Measurements from ENCODE around the gene GPC3.

GPC3 gene

DNA sequence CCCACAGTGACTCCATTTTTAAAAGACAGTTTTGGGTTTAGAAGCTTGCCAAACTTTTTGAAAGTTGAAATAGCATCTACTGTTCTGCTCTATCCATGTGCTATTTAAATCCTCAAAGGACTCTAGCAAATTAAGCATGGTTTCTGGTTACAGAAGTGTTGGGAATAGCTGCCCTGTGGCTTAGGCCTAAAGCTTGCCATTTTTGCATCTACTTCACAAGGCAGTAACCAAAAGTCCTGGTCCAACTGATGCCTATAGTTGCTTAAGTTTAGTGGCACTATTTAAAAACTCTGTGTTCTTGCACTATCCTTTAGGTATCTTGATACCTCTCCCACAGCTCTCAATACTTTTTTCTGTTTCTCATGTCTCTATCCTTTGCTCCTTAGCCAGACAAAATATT is 319.1 kb downstream of the GPC3 start:
- no peak for DNase-seq (ENCODE audit: low read depth)
- no peak overlapping the region for H3K4me3 ChIP-seq (ENCODE audit: low read depth, low read length)
- TF ChIP-seq, protein P1, sequence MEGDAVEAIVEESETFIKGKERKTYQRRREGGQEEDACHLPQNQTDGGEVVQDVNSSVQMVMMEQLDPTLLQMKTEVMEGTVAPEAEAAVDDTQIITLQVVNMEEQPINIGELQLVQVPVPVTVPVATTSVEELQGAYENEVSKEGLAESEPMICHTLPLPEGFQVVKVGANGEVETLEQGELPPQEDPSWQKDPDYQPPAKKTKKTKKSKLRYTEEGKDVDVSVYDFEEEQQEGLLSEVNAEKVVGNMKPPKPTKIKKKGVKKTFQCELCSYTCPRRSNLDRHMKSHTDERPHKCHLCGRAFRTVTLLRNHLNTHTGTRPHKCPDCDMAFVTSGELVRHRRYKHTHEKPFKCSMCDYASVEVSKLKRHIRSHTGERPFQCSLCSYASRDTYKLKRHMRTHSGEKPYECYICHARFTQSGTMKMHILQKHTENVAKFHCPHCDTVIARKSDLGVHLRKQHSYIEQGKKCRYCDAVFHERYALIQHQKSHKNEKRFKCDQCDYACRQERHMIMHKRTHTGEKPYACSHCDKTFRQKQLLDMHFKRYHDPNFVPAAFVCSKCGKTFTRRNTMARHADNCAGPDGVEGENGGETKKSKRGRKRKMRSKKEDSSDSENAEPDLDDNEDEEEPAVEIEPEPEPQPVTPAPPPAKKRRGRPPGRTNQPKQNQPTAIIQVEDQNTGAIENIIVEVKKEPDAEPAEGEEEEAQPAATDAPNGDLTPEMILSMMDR (IDR thresholded peaks at IDR 0.05; ENCODE audit: low read depth, low read length, missing control alignments) = no peak

- no peak for DNase-seq (ENCODE audit: low read depth)
- TF ChIP-seq, protein P1 (IDR thresholded peaks at IDR 0.05; ENCODE audit: low read depth, low read length, missing control alignments) = no peak
- H3K4me3 ChIP-seq (ENCODE audit: low read depth, low read length) = no peak overlapping the region
These were observed 323.2 kb downstream of the GPC3 start for GRCh38 chrX:133661962-133662839.

DNA sequence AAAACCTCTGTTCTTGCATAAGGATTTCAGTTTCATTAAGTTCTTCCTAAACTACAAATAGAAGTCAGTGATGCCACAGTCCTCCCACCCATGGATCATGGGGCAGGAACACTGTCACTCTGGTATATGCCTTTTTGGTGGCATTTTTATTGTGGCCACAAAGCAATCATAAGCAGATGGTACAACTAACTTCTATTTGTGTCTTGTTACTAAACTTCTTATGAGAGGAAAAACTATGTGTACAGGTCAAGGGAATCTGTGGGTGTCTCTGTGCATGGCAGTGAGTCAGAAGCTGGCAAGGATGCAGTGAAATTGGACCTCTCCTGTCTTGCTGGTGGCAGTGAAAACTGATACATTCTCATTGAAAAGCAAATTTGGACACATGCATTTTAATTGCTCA is 325.1 kb downstream of the GPC3 start:
- H3K4me3 ChIP-seq (ENCODE audit: low read depth, low read length) = no peak overlapping the region
- DNase-seq (ENCODE audit: low read depth) = no peak
- TF ChIP-seq, protein P1 (IDR thresholded peaks at IDR 0.05; ENCODE audit: low read depth, low read length, missing control alignments) = no peak

DNA sequence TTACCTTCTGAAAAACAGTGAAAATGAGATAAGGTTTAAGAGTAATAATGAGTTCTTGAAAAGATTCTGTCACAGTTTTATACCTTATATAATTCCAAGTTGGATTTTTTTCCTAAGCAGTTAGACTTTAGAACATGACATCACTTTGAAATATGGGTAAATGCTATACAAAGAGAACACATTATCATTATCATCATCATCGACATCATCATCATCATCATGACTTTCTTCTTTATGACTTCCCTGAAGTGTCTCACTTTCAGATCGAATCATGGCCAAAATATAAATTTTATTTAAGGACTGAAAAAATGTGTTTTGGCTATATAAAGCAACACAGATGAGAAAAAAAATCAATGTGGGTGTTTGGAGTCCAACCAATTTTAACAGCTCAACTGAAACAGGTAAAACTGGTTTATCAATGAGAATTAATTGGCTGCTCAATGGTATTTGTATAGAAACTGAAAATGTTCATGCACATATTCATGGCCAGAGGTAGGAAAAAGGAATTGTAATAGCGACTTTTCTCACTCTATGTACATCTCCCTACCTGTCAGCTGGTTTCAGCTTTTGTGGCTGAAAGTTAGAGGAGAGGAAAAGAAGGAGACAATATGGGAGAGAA is 327.0 kb downstream of the GPC3 start:
- no peak for DNase-seq (ENCODE audit: low read depth)
- TF ChIP-seq, protein P1 (IDR thresholded peaks at IDR 0.05; ENCODE audit: low read depth, low read length, missing control alignments) = no peak
- no peak overlapping the region for H3K4me3 ChIP-seq (ENCODE audit: low read depth, low read length)

DNA sequence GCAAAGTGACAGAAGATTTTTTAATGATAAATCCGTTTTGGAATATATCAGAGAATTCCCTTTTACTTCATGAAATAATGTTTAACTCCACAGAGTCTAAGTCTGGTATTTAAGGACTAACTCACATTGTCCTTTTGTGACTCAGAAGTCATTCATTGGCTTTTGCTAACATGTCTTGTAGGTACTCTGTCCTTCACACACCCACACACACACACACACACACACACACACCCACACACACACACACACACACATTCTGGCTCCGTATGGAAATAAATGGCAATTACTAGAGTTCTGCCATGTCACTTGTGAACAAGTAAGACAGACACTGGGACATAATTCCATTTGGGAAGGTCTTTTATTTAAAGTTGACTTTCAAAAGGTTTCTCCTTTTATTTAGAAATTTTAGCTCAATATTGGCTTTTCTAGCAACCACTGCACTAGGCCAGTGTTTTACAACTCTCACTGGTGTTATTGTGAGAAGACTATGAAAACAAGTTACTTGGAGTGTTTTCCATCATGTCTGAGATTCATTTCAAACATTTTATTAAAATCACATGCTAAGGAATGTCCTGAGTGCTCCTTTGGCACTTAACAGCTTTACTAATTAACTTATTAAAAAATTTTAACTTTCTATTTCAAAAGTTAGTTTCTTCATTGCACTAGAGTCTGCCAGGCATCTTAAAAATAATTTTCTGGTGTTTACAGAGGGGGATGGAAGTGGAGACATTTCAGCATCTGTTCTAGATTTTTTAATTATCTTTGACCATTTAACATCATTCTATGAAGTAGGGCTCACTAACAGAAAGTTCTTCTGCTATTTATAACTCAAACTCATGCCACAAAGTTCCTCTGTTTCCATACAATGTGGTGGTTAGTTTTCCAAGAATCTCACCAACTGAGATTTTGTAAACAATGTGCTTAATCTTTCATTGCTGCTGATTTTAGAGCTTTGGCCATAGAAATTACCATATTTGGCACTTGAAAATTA is 329.8 kb downstream of the GPC3 start:
- TF ChIP-seq, protein P1 (IDR thresholded peaks at IDR 0.05; ENCODE audit: low read depth, low read length, missing control alignments) = no peak
- no peak overlapping the region for H3K4me3 ChIP-seq (ENCODE audit: low read depth, low read length)
- DNase-seq (ENCODE audit: low read depth) = no peak

- no peak overlapping the region for H3K4me3 ChIP-seq (ENCODE audit: low read depth, low read length)
- TF ChIP-seq, protein P1 (IDR thresholded peaks at IDR 0.05; ENCODE audit: low read depth, low read length, missing control alignments) = no peak
- DNase-seq (ENCODE audit: low read depth) = no peak
These were observed 330.6 kb downstream of the GPC3 start for GRCh38 chrX:133654811-133655210.
